PC-3 (cell line): ENCODE results near the gene ADCY3. TPM values are rescaled to one million over a fixed set of nuclear protein-coding genes. Genes with fewer than 3 reads are reported as not detected.

Experiments used
- ATAC-seq: fragments of 200-7000 bp; cut with Tn5 transposase; 2 replicates; pipeline ENCODE4 v1.9.1; 2020; ENCODE audit warnings: mild to moderate bottlenecking, moderate library complexity
- BruUV-seq: library from RNA; stranded (reverse); fragments of 400-500 nt; replicated peaks from 2 replicates; lab custom pipeline; 2021; lab: Mats Ljungman, UMichigan
- CTCF ChIA-PET: fragments of 300-600 bp; sonication (Branson Sonifier 250); formaldehyde crosslinking; loops from one replicate; lab custom pipeline; 2022; ENCODE audit warnings: antibody characterized with exemption; lab: Charles Lee
- POLR2A ChIA-PET: fragments of 300-600 bp; sonication (Branson Sonifier 250); formaldehyde crosslinking; loops from one replicate; lab custom pipeline; 2022; ENCODE audit warnings: antibody characterized with exemption; ENCODE audit not compliant: unreplicated experiment; lab: Charles Lee
- DNase-seq: peaks from one replicate; pipeline ENCODE4 v3.0.0-alpha.2; 2015
- H2AFZ ChIP-seq: fragments of 300-600 bp; sonication (generic); 2 replicates; pipeline ENCODE4 v1.6.0; 2016; ENCODE audit warnings: antibody characterized with exemption, low read length
- H3F3A ChIP-seq: fragments of 300-600 bp; sonication (generic); one replicate; pipeline ENCODE4 v1.6.0; 2017; ENCODE audit warnings: antibody characterized with exemption, low read length, control low read depth, mild to moderate bottlenecking; ENCODE audit not compliant: unreplicated experiment
- H3K27ac ChIP-seq: fragments of 300-600 bp; sonication (generic); 2 replicates; pipeline ENCODE4 v1.5.1; 2016; ENCODE audit warnings: mild to moderate bottlenecking, low read length
- H3K27me3 ChIP-seq: fragments of 300-600 bp; sonication (generic); 2 replicates; pipeline ENCODE4 v1.6.1; 2016; ENCODE audit warnings: low read length, mixed read lengths
- H3K36me3 ChIP-seq: fragments of 300-600 bp; sonication (generic); 2 replicates; pipeline ENCODE4 v1.6.1; 2016; ENCODE audit warnings: low read depth, mixed run types, low read length, mixed read lengths
- H3K4me1 ChIP-seq: fragments of 300-600 bp; sonication (generic); 2 replicates; pipeline ENCODE4 v1.5.1; 2016; ENCODE audit warnings: low read length; ENCODE audit not compliant: insufficient read depth
- H3K4me2 ChIP-seq: fragments of 300-600 bp; sonication (generic); 2 replicates; pipeline ENCODE4 v1.6.0; 2016; ENCODE audit warnings: low read length
- H3K4me3 ChIP-seq: fragments of 300-600 bp; sonication (generic); 2 replicates; pipeline ENCODE4 v1.5.1; 2016; ENCODE audit warnings: mild to moderate bottlenecking, low read length, mixed read lengths
- H3K79me2 ChIP-seq: fragments of 300-600 bp; sonication (generic); 2 replicates; pipeline ENCODE4 v1.6.1; 2017; ENCODE audit warnings: low read length, mixed read lengths
- H3K9ac ChIP-seq: fragments of 300-600 bp; sonication (generic); 2 replicates; pipeline ENCODE4 v1.6.0; 2016; ENCODE audit warnings: mild to moderate bottlenecking, low read length
- H3K9me2 ChIP-seq: fragments of 300-600 bp; sonication (generic); replicated peaks from 2 replicates; pipeline ENCODE4 v1.6.1; 2016; ENCODE audit warnings: mixed run types, low read length, mixed read lengths
- H3K9me3 ChIP-seq: fragments of 300-600 bp; sonication (generic); 2 replicates; pipeline ENCODE4 v1.6.1; 2016; ENCODE audit warnings: low read length, mixed read lengths
- H4K20me1 ChIP-seq: fragments of 300-600 bp; sonication (generic); 2 replicates; pipeline ENCODE4 v1.6.1; 2016; ENCODE audit warnings: low read length, mixed read lengths
- EZH2 ChIP-seq: fragments of 300-600 bp; sonication (generic); IDR thresholded peaks from one replicate; pipeline ENCODE4 v1.6.1; 2017; ENCODE audit warnings: antibody characterized with exemption, mild to moderate bottlenecking, low read length; ENCODE audit not compliant: unreplicated experiment
- EZH2phosphoT487 ChIP-seq: fragments of 300-600 bp; sonication (generic); IDR thresholded peaks from 2 replicates; pipeline ENCODE4 v1.6.1; 2018; ENCODE audit warnings: mild to moderate bottlenecking, antibody characterized with exemption, low read length, borderline replicate concordance
- intact Hi-C: fragments of 100-400 bp; cut with micrococcal nuclease; formaldehyde crosslinking; loops from 2 replicates; pipeline ENCODE4 v1.9.0; 2023
- total RNA-seq: library from RNA; depleted of rRNA; stranded (reverse); fragments of >200 nt; gene quantifications from 2 replicates; pipeline ENCODE4 v1.2.3, GENCODE V29; 2014
- TF ChIP-seq, protein P1 (sequence below): fragments of 300-600 bp; sonication (generic); conservative IDR thresholded peaks from 2 replicates; pipeline ENCODE4 v1.5.1; 2017; ENCODE audit warnings: antibody characterized with exemption, low read depth, mild to moderate bottlenecking, low read length

Gene ADCY3
- total RNA-seq, 1 experiment from 2014 or later = 52.0 TPM

GRCh38 chr2:24872344-24873115 is 47.5 kb downstream of the ADCY3 start:
- CTCF ChIA-PET = no interaction called here
- no peak overlapping the region for H2AFZ ChIP-seq
- DNase-seq (no peak), ATAC-seq (no peak)
- H3K27me3 ChIP-seq = no peaks in the 10 kb centered on the region
- H3K27ac ChIP-seq = no peak overlapping the region
- no peak for TF ChIP-seq EZH2phosphoT487
- TF ChIP-seq EZH2 = no peak
- TF ChIP-seq, protein P1, sequence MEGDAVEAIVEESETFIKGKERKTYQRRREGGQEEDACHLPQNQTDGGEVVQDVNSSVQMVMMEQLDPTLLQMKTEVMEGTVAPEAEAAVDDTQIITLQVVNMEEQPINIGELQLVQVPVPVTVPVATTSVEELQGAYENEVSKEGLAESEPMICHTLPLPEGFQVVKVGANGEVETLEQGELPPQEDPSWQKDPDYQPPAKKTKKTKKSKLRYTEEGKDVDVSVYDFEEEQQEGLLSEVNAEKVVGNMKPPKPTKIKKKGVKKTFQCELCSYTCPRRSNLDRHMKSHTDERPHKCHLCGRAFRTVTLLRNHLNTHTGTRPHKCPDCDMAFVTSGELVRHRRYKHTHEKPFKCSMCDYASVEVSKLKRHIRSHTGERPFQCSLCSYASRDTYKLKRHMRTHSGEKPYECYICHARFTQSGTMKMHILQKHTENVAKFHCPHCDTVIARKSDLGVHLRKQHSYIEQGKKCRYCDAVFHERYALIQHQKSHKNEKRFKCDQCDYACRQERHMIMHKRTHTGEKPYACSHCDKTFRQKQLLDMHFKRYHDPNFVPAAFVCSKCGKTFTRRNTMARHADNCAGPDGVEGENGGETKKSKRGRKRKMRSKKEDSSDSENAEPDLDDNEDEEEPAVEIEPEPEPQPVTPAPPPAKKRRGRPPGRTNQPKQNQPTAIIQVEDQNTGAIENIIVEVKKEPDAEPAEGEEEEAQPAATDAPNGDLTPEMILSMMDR = no peak
- no peaks in the 10 kb centered on the region for H3K4me1 ChIP-seq
- H3K4me2 ChIP-seq = no peak overlapping the region
- no peaks in the 10 kb centered on the region for H4K20me1 ChIP-seq
- H3K9me2 ChIP-seq = no peaks in the 10 kb centered on the region
- no peaks in the 10 kb centered on the region; the same call in 1 of the 2 replicates for H3K36me3 ChIP-seq
- H3K79me2 ChIP-seq = no peaks in the 10 kb centered on the region
- intact Hi-C loops = no loop called here
- H3K4me3 ChIP-seq = no peak overlapping the region
- H3K9me3 ChIP-seq = no peaks in the 10 kb centered on the region
- H3F3A ChIP-seq = no peaks in the 10 kb centered on the region
- POLR2A ChIA-PET = no interaction called here
- no TSS peak for BruUV-seq
- H3K9ac ChIP-seq = no peak overlapping the region

DNA sequence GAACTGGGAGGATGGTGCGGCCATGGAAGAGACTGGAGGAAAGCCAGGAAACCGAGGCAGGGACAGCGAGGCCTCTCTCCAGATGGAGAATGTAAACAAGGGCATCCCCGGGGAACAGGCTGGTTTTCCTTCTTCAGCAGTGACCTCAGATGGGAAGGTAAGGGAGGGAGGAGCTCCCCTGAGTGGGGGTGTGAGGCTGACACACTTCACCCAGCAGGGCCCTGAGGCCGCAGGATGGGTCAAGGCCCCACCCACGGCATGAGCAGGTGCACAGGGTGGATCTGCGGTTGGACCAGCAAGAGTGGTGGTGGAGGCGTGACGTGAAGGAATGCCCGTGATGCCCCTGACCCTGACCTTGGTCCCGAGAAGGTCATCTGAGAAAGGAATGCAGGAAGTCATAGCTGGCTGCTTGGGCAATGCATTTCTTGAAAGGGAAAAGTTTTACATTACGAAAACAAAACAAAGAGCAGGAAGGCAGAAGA is 48.1 kb downstream of the ADCY3 start:
- no TSS peak for BruUV-seq
- DNase-seq (no peak), ATAC-seq (no peak)
- H4K20me1 ChIP-seq = no peaks in the 10 kb centered on the region
- no peaks in the 10 kb centered on the region for H3K4me1 ChIP-seq
- H3K79me2 ChIP-seq = no peaks in the 10 kb centered on the region
- H3K27ac ChIP-seq = no peak overlapping the region
- no peaks in the 10 kb centered on the region; the same call in 1 of the 2 replicates for H3K36me3 ChIP-seq
- H3K4me3 ChIP-seq = no peak overlapping the region
- intact Hi-C loops = no loop called here
- H3K27me3 ChIP-seq = no peaks in the 10 kb centered on the region
- H2AFZ ChIP-seq = no peak overlapping the region
- no peak for TF ChIP-seq EZH2phosphoT487
- TF ChIP-seq EZH2 = no peak
- TF ChIP-seq, protein P1 = no peak
- POLR2A ChIA-PET = no interaction called here
- no peaks in the 10 kb centered on the region for H3K9me2 ChIP-seq
- no peak overlapping the region for H3K4me2 ChIP-seq
- H3K9me3 ChIP-seq = no peaks in the 10 kb centered on the region
- H3K9ac ChIP-seq = no peak overlapping the region
- CTCF ChIA-PET = no interaction called here
- H3F3A ChIP-seq = no peaks in the 10 kb centered on the region
